Measurements from ENCODE around the gene CTNNBL1. TPM values are rescaled to one million over a fixed set of nuclear protein-coding genes. Genes with fewer than 3 reads are reported as not detected.

The CTNNBL1 gene
- total and polyA plus RNA-seq, 2 of the 4 experiments (the other 2 are of a cell fraction), result 29.9 to 34.1 TPM

DNA sequence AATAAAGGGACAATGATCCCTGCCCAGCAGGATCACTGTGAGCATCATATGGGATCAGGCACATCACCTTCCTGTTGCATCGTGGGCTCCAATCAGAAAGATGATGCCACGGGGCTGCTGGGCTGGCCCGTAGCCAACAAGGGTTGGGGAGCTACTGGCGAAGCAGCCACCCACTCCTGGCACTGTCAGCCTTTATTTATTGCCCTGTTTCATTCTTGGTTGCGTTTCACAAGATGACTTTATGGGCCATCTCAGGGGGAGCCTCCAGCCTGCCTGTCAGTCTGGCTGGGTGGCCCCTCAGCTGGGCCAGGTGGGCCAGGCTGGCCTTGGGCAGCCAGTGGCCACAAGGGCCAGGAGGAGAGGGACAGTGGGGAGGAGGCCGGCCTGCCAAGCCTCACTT is 226.4 kb downstream of the CTNNBL1 start:
- CTCF ChIA-PET, result no interaction called here
- H3K27me3 ChIP-seq (ENCODE audit: control insufficient read depth, insufficient read depth, low read length), result peaks cover 84% of the 10 kb centered on the region
- H3K4me2 ChIP-seq (ENCODE audit: low read depth, low read length), result no peak overlapping the region
- ATAC-seq (ENCODE audit: low read depth) (no peak), DNase-seq (no peak)
- H2BK20ac ChIP-seq (ENCODE audit: low read depth, low read length), result no peak overlapping the region
- H2BK120ac ChIP-seq (ENCODE audit: low read depth, low read length), result no peak overlapping the region
- no peak overlapping the region for H3K14ac ChIP-seq (replicated peaks; ENCODE audit: low read depth, low read length)
- H3K4me1 ChIP-seq (ENCODE audit: control insufficient read depth, insufficient read depth, low read length), result no peaks in the 10 kb centered on the region
- WGBS, 2 experiments (ENCODE audit: extremely low coverage in 2 of 2, insufficient read length in 1 of 2), result no CpG with 5 or more reads among the region's 6 CpGs
- no TSS peak for BruUV-seq (replicated peaks)
- in situ Hi-C loops (cut with MboI; ENCODE audit: low sequenced_read_pairs) (no loop called here), intact Hi-C loops (cut with micrococcal nuclease) (no loop called here), dilution Hi-C loops (cut with HindIII; ENCODE audit: low sequenced_read_pairs, unreplicated experiment) (no loop called here)
- H3K27ac ChIP-seq (ENCODE audit: insufficient read depth, low read length), result no peak overlapping the region
- H4K5ac ChIP-seq (ENCODE audit: low read depth, low read length), result no peak overlapping the region
- no peaks in the 10 kb centered on the region for H3K79me1 ChIP-seq (ENCODE audit: low read depth in 1 of 2, low read length in 2 of 2)
- H3K9me1 ChIP-seq (ENCODE audit: insufficient read depth, low read length), result no peaks in the 10 kb centered on the region
- H3K9me3 ChIP-seq (ENCODE audit: control insufficient read depth, insufficient read depth, low read length), result no peaks in the 10 kb centered on the region
- H3K36me3 ChIP-seq (ENCODE audit: control insufficient read depth, insufficient read depth, low read length), result no peaks in the 10 kb centered on the region
- no peak overlapping the region for H3K23ac ChIP-seq (ENCODE audit: low read depth, low read length)
- H3K9ac ChIP-seq (ENCODE audit: low read depth, low read length), result no peak overlapping the region
- POLR2A ChIA-PET (ENCODE audit: unreplicated experiment), result no interaction called here
- TF ChIP-seq FOS (IDR thresholded peaks at IDR 0.05; ENCODE audit: low read depth, low read length) (no peak), RCOR1 (IDR thresholded peaks at IDR 0.05; ENCODE audit: insufficient replicate concordance, low read length) (no peak), CHD1 (IDR thresholded peaks at IDR 0.05; ENCODE audit: low read depth, low read length) (no peak), MAZ (IDR thresholded peaks at IDR 0.05; ENCODE audit: borderline replicate concordance, low read depth, low read length) (no peak), POLR2A (IDR thresholded peaks at IDR 0.05; ENCODE audit: low read depth, low read length) (no peak), MAFK (IDR thresholded peaks at IDR 0.05; ENCODE audit: low read depth, low read length) (no peak), RAD21 (IDR thresholded peaks at IDR 0.05; ENCODE audit: low read length) (no peak), RFX5 (IDR thresholded peaks at IDR 0.05; ENCODE audit: low read depth, low read length) (no peak), BHLHE40 (IDR thresholded peaks at IDR 0.05; ENCODE audit: low read depth, low read length) (no peak), CEBPB (IDR thresholded peaks at IDR 0.05; ENCODE audit: low read depth, low read length) (no peak), MXI1 (IDR thresholded peaks at IDR 0.05; ENCODE audit: borderline replicate concordance, low read depth, low read length) (no peak), SMC3 (IDR thresholded peaks at IDR 0.05; ENCODE audit: low read depth, low read length) (no peak), NFE2L2 (IDR thresholded peaks at IDR 0.05; ENCODE audit: low read depth, low read length) (no peak)
- TF ChIP-seq, protein P1, sequence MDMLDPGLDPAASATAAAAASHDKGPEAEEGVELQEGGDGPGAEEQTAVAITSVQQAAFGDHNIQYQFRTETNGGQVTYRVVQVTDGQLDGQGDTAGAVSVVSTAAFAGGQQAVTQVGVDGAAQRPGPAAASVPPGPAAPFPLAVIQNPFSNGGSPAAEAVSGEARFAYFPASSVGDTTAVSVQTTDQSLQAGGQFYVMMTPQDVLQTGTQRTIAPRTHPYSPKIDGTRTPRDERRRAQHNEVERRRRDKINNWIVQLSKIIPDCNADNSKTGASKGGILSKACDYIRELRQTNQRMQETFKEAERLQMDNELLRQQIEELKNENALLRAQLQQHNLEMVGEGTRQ (IDR thresholded peaks at IDR 0.05; ENCODE audit: low read depth, low read length), result no peak
- TF ChIP-seq, protein P2, sequence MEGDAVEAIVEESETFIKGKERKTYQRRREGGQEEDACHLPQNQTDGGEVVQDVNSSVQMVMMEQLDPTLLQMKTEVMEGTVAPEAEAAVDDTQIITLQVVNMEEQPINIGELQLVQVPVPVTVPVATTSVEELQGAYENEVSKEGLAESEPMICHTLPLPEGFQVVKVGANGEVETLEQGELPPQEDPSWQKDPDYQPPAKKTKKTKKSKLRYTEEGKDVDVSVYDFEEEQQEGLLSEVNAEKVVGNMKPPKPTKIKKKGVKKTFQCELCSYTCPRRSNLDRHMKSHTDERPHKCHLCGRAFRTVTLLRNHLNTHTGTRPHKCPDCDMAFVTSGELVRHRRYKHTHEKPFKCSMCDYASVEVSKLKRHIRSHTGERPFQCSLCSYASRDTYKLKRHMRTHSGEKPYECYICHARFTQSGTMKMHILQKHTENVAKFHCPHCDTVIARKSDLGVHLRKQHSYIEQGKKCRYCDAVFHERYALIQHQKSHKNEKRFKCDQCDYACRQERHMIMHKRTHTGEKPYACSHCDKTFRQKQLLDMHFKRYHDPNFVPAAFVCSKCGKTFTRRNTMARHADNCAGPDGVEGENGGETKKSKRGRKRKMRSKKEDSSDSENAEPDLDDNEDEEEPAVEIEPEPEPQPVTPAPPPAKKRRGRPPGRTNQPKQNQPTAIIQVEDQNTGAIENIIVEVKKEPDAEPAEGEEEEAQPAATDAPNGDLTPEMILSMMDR (conservative IDR thresholded peaks at IDR 0.05; ENCODE audit: low read depth, low read length), result no peak
- TF ChIP-seq, protein P3, sequence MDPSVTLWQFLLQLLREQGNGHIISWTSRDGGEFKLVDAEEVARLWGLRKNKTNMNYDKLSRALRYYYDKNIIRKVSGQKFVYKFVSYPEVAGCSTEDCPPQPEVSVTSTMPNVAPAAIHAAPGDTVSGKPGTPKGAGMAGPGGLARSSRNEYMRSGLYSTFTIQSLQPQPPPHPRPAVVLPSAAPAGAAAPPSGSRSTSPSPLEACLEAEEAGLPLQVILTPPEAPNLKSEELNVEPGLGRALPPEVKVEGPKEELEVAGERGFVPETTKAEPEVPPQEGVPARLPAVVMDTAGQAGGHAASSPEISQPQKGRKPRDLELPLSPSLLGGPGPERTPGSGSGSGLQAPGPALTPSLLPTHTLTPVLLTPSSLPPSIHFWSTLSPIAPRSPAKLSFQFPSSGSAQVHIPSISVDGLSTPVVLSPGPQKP (IDR thresholded peaks at IDR 0.05; ENCODE audit: borderline replicate concordance, low read depth, low read length), result no peak
- no peak overlapping the region for H2AFZ ChIP-seq (replicated peaks; ENCODE audit: low read length, poor library complexity)
- H3K4ac ChIP-seq (ENCODE audit: low read depth, low read length), result no peak overlapping the region
- no peak overlapping the region for H4K91ac ChIP-seq (ENCODE audit: insufficient read depth, low read depth, low read length)
- H2BK5ac ChIP-seq (ENCODE audit: low read depth, low read length, poor library complexity, severe bottlenecking), result no peak overlapping the region
- H3K56ac ChIP-seq (ENCODE audit: extremely low read depth, insufficient read depth, low read length), result no peak overlapping the region
- no peak overlapping the region for H4K8ac ChIP-seq (ENCODE audit: low read depth in 2 of 2, low read length in 2 of 2)
- H2AK9ac ChIP-seq (replicated peaks; ENCODE audit: low read depth, low read length, poor library complexity), result no peak overlapping the region
- no peak overlapping the region for H2BK15ac ChIP-seq (ENCODE audit: low read depth, low read length)
- no peak overlapping the region for H2AK5ac ChIP-seq (ENCODE audit: low read depth, low read length)
- H3K18ac ChIP-seq (ENCODE audit: low read depth, low read length), result no peak overlapping the region
- H3K4me3 ChIP-seq (ENCODE audit: insufficient read depth, low read depth, low read length), result no peak overlapping the region
- no peaks in the 10 kb centered on the region for H4K20me1 ChIP-seq (ENCODE audit: insufficient read depth, low read length)
